H9 (cell line): ENCODE measurements around the gene SLC12A3. TPM values are rescaled to one million over a fixed set of nuclear protein-coding genes. Genes with fewer than 3 reads are reported as not detected.

Source experiments
- DNase-seq: peaks from one replicate; pipeline ENCODE4 v3.0.0-alpha.2; 2017
- H2AFZ ChIP-seq: one replicate; pipeline ENCODE4 v1.6.1; 2013; ENCODE audit warnings: mild to moderate bottlenecking, low read length, control low read depth, moderate library complexity
- H2AK5ac ChIP-seq: 2 replicates; pipeline ENCODE4 v1.6.1; 2013; ENCODE audit warnings: low read length, control low read depth, mixed read lengths; ENCODE audit not compliant: insufficient read length
- H2BK120ac ChIP-seq: one replicate; pipeline ENCODE4 v1.6.1; 2013; ENCODE audit warnings: low read depth, mild to moderate bottlenecking, low read length, control low read depth, inconsistent platforms; ENCODE audit not compliant: poor library complexity, severe bottlenecking
- H2BK12ac ChIP-seq: 2 replicates; pipeline ENCODE4 v1.6.1; 2013; ENCODE audit warnings: low read length, control low read depth, mixed read lengths, low read depth; ENCODE audit not compliant: insufficient read length
- H2BK15ac ChIP-seq: 2 replicates; pipeline ENCODE4 v1.6.1; 2013; ENCODE audit warnings: low read depth, low read length, control low read depth
- H2BK20ac ChIP-seq: one replicate; pipeline ENCODE4 v1.6.1; 2013; ENCODE audit warnings: low read depth, mild to moderate bottlenecking, low read length, control low read depth, inconsistent platforms; ENCODE audit not compliant: poor library complexity, severe bottlenecking
- H2BK5ac ChIP-seq: 2 replicates; pipeline ENCODE4 v1.6.1; 2013; ENCODE audit warnings: low read length, control low read depth, mixed read lengths; ENCODE audit not compliant: insufficient read length
- H3K14ac ChIP-seq: 2 replicates; pipeline ENCODE4 v1.6.1; 2013; ENCODE audit warnings: low read length, control low read depth; ENCODE audit not compliant: insufficient read depth
- H3K18ac ChIP-seq: 2 replicates; pipeline ENCODE4 v1.6.1; 2013; ENCODE audit warnings: low read depth, mild to moderate bottlenecking, mixed read lengths, low read length, control low read depth; ENCODE audit not compliant: insufficient read length
- H3K23ac ChIP-seq: 2 replicates; pipeline ENCODE4 v1.6.1; 2013; ENCODE audit warnings: low read length, control low read depth, mixed read lengths, low read depth; ENCODE audit not compliant: insufficient read length
- H3K23me2 ChIP-seq: 2 replicates; pipeline ENCODE4 v1.6.1; 2013; ENCODE audit warnings: low read depth, mild to moderate bottlenecking, mixed read lengths, low read length, control low read depth; ENCODE audit not compliant: insufficient read length, poor library complexity, severe bottlenecking
- H3K27ac ChIP-seq: 2 replicates; pipeline ENCODE4 v1.5.1; 2013; ENCODE audit warnings: low read length, control low read depth, mixed read lengths, low read depth; ENCODE audit not compliant: insufficient read length
- H3K27me3 ChIP-seq: 2 replicates; pipeline ENCODE4 v1.6.1; 2013; ENCODE audit warnings: low read length, control low read depth, inconsistent platforms; ENCODE audit not compliant: insufficient read depth
- H3K4ac ChIP-seq: 2 replicates; pipeline ENCODE4 v1.6.1; 2013; ENCODE audit warnings: low read depth, mild to moderate bottlenecking, control low read depth, inconsistent platforms, low read length, moderate library complexity
- H3K4me1 ChIP-seq: 2 replicates; pipeline ENCODE4 v1.6.1; 2013; ENCODE audit warnings: low read length, control low read depth, inconsistent platforms; ENCODE audit not compliant: insufficient read depth
- H3K4me2 ChIP-seq: 2 replicates; pipeline ENCODE4 v1.6.1; 2013; ENCODE audit warnings: low read length, control low read depth, mixed read lengths; ENCODE audit not compliant: insufficient read length, insufficient read depth
- H3K56ac ChIP-seq: 2 replicates; pipeline ENCODE4 v1.6.1; 2013; ENCODE audit warnings: low read depth, mild to moderate bottlenecking, mixed read lengths, low read length, control low read depth; ENCODE audit not compliant: insufficient read length
- H3K79me1 ChIP-seq: 2 replicates; pipeline ENCODE4 v1.6.1; 2013; ENCODE audit warnings: low read depth, mild to moderate bottlenecking, moderate library complexity, low read length, control low read depth, inconsistent platforms; ENCODE audit not compliant: insufficient read depth, poor library complexity, severe bottlenecking
- H3K79me2 ChIP-seq: 2 replicates; pipeline ENCODE4 v1.6.1; 2013; ENCODE audit warnings: low read length, control low read depth, inconsistent platforms; ENCODE audit not compliant: insufficient read depth
- H3K9ac ChIP-seq: 2 replicates; pipeline ENCODE4 v1.6.1; 2013; ENCODE audit warnings: low read length, control low read depth, mixed read lengths; ENCODE audit not compliant: insufficient read length; ENCODE audit errors: extremely low read depth
- H3K9me3 ChIP-seq: one replicate; pipeline ENCODE4 v1.6.1; 2013; ENCODE audit warnings: low read depth, low read length, inconsistent platforms; ENCODE audit not compliant: control insufficient read depth
- H3T11ph ChIP-seq: one replicate; pipeline ENCODE4 v1.6.1; 2013; ENCODE audit warnings: mild to moderate bottlenecking, low read length, control low read depth, inconsistent platforms
- H4K20me1 ChIP-seq: one replicate; pipeline ENCODE4 v1.6.1; 2013; ENCODE audit not compliant: control insufficient read depth, insufficient read length, insufficient read depth
- H4K5ac ChIP-seq: 2 replicates; pipeline ENCODE4 v1.6.1; 2013; ENCODE audit warnings: low read depth, mild to moderate bottlenecking, mixed read lengths, low read length, control low read depth; ENCODE audit not compliant: insufficient read length
- H4K8ac ChIP-seq: replicated peaks from 2 replicates; pipeline ENCODE4 v1.6.1; 2013; ENCODE audit warnings: low read length, control low read depth, mixed read lengths, low read depth; ENCODE audit not compliant: insufficient read length
- H4K91ac ChIP-seq: 2 replicates; pipeline ENCODE4 v1.6.1; 2013; ENCODE audit warnings: low read depth, mild to moderate bottlenecking, moderate library complexity, mixed read lengths, low read length, control low read depth; ENCODE audit not compliant: insufficient read length
- H3K27ac Mint-ChIP-seq, 3 experiments: 2 replicates in 2 of 3; 3 replicates in 1 of 3; pipeline ENCODE4 v1.8.0; 2020 to 2021; ENCODE audit warnings: mixed read lengths in 3 of 3, mild to moderate bottlenecking in 1 of 3, moderate library complexity in 1 of 3
- H3K27me3 Mint-ChIP-seq: 2 replicates; pipeline ENCODE4 v1.8.0; 2021; ENCODE audit warnings: low read depth, mild to moderate bottlenecking, moderate library complexity, mixed read lengths
- H3K36me3 Mint-ChIP-seq, 3 experiments: 2 replicates in 2 of 3; 3 replicates in 1 of 3; pipeline ENCODE4 v1.8.0; 2020 to 2021; ENCODE audit warnings: low read depth in 3 of 3, mixed read lengths in 3 of 3; ENCODE audit not compliant: insufficient read depth in 1 of 3
- H3K4me1 Mint-ChIP-seq, 2 experiments: 2 replicates each; pipeline ENCODE4 v1.8.0; 2020; ENCODE audit warnings: mixed read lengths in 2 of 2
- H3K4me3 Mint-ChIP-seq, 2 experiments: 2 replicates in 1 of 2; 3 replicates in 1 of 2; pipeline ENCODE4 v1.8.0; 2020 to 2021; ENCODE audit warnings: mild to moderate bottlenecking in 2 of 2, mixed read lengths in 2 of 2, moderate library complexity in 1 of 2
- H3K9me3 Mint-ChIP-seq, 2 experiments: 2 replicates in 1 of 2; 3 replicates in 1 of 2; pipeline ENCODE4 v1.8.0; 2020; ENCODE audit warnings: mild to moderate bottlenecking in 2 of 2, mixed read lengths in 2 of 2, moderate library complexity in 1 of 2
- CTCF ChIP-seq: fragments of 200-600 bp; sonication (generic); conservative IDR thresholded peaks from 3 replicates; pipeline ENCODE4 v1.8.0; 2021; ENCODE audit warnings: antibody characterized with exemption, mild to moderate bottlenecking
- WGBS: extraction: QIAGEN DNeasy Blood & Tissue Kit; methylation state at CpG from one replicate; pipeline ENCODE4 v1.1.7; 2013; ENCODE audit warnings: missing lambda C conversion rate, low lambda C conversion rate, mixed read lengths; ENCODE audit not compliant: insufficient read length; ENCODE audit errors: extremely low coverage; 5-methylcytosine and 5-hydroxymethylcytosine counted together
- total RNA-seq: library from RNA; stranded (reverse); gene quantifications from 2 replicates; pipeline ENCODE4 v1.2.1, GENCODE V29; 2021

SLC12A3 gene
- total RNA-seq, 1 experiment from 2014 or later: not detected

GRCh38 chr16:56877486-56878182 lies 12.6 kb downstream of the SLC12A3 start:
- Histone ChIP-seq H3K4me1 (no peaks in the 10 kb centered on the region), H3K27ac (no peak overlapping the region), H4K5ac (no peak overlapping the region), H3K79me2 (no peaks in the 10 kb centered on the region), H2BK120ac (no peak overlapping the region), H3K18ac (no peak overlapping the region), H3K56ac (no peak overlapping the region), H4K8ac (no peak overlapping the region), H4K91ac (no peak overlapping the region), H4K20me1 (no peaks in the 10 kb centered on the region), H3K9ac (no peak overlapping the region), H3K4ac (no peak overlapping the region), H2BK15ac (no peak overlapping the region), H2BK5ac (no peak overlapping the region), H2BK20ac (no peak overlapping the region), H3K27me3 (no peaks in the 10 kb centered on the region), H3K4me2 (no peak overlapping the region), H3K9me3 (no peaks in the 10 kb centered on the region), H3K23ac (no peak overlapping the region), H2BK12ac (no peak overlapping the region), H3K14ac (no peak overlapping the region), H3K23me2 (no peaks in the 10 kb centered on the region), H2AFZ (no peak overlapping the region), H3K79me1 (no peaks in the 10 kb centered on the region), H3T11ph (no peak overlapping the region), H2AK5ac (no peak overlapping the region)
- DNase-seq: no peak
- H3K27me3 Mint-ChIP-seq: no peaks in the 10 kb centered on the region; the same call in 1 of the 2 replicates
- no peak for TF ChIP-seq CTCF
- no peak overlapping the region for H3K27ac Mint-ChIP-seq
- no peak overlapping the region for H3K4me3 Mint-ChIP-seq
- no peaks in the 10 kb centered on the region for H3K36me3 Mint-ChIP-seq
- no CpG with 5 or more reads among the region's 13 CpGs for WGBS
- no peaks in the 10 kb centered on the region for H3K9me3 Mint-ChIP-seq
- no peaks in the 10 kb centered on the region for H3K4me1 Mint-ChIP-seq
